ENCODE data around the gene MARCHF7. TPM values are rescaled to one million over a fixed set of nuclear protein-coding genes. Genes with fewer than 3 reads are reported as not detected.

Gene MARCHF7
- total RNA-seq, 1 experiment from 2014 or later: 38.3 TPM

GRCh38 chr2:159758686-159759085 lies 46.4 kb downstream of the MARCHF7 start:
- no peak overlapping the region for H3K4me2 ChIP-seq
- H3F3A ChIP-seq (ENCODE audit: insufficient read depth, low read depth): peaks cover 11% of the 10 kb centered on the region; the same call in 1 of the 2 replicates
- H4K20me1 ChIP-seq (ENCODE audit: insufficient read depth): peaks cover 14% of the 10 kb centered on the region; the same call in 1 of the 2 replicates
- no peak overlapping the region for H3K27ac ChIP-seq
- ChIA-PET CTCF (no interaction called here), POLR2A (ENCODE audit: unreplicated experiment) (no interaction called here)
- no peaks in the 10 kb centered on the region for H3K9me2 ChIP-seq (ENCODE audit: insufficient read depth)
- peaks cover 23% of the 10 kb centered on the region for H3K79me2 ChIP-seq (ENCODE audit: low read depth)
- TF ChIP-seq CTCF (conservative IDR thresholded peaks at IDR 0.05) (no peak), EZH2 (IDR thresholded peaks at IDR 0.05; ENCODE audit: low read depth) (no peak)
- no peaks in the 10 kb centered on the region for H3K9me3 ChIP-seq (ENCODE audit: insufficient read depth, low read depth)
- DNase-seq: peak in 1 of 2 experiments; percentile 87
- peaks cover 27% of the 10 kb centered on the region for H3K36me3 ChIP-seq (ENCODE audit: low read depth)
- no TSS peak for BruUV-seq (replicated peaks)
- intact Hi-C loops (cut with micrococcal nuclease; ENCODE audit: unreplicated experiment): no loop called here
- no peak overlapping the region for H3K4me3 ChIP-seq
- no peak overlapping the region for H2AFZ ChIP-seq
- H3K4me1 ChIP-seq (replicated peaks; ENCODE audit: insufficient read depth): peaks cover 14% of the 10 kb centered on the region; the same call in 1 of the 2 replicates
- H3K27me3 ChIP-seq (ENCODE audit: insufficient read depth, low read depth): no peaks in the 10 kb centered on the region

DNA sequence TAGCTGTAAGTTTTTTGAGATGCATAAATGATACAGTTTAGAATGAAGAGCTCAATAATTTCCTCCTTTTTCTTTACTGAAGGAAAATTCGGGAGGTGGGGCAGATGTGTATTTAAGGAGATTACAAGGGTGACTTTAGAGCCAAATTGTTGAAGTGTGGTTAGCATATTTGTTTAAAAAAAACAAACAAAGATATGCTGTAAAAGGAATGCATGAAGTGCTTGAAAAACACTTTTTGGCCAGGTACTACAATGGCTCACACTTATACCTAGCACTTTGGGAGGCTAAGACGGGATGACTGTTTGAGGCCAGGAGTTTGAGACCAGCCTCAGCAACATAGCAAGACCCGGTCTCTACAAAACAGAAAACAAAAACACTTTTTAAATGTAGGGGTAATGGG lies 47.3 kb downstream of the MARCHF7 start:
- ChIA-PET POLR2A (ENCODE audit: unreplicated experiment) (no interaction called here), CTCF (interaction anchor here (0.6 kb wide), 1 partner anchor 208 kb away, joined by 4 read pairs; no protein-coding TSS in a partner anchor)
- Histone ChIP-seq H3K4me3 (no peak overlapping the region), H3K9me2 (ENCODE audit: insufficient read depth) (no peaks in the 10 kb centered on the region), H3K27me3 (ENCODE audit: insufficient read depth, low read depth) (no peaks in the 10 kb centered on the region), H2AFZ (no peak overlapping the region), H3K27ac (no peak overlapping the region), H3K9me3 (ENCODE audit: insufficient read depth, low read depth) (no peaks in the 10 kb centered on the region), H3K79me2 (ENCODE audit: low read depth) (peaks cover 23% of the 10 kb centered on the region), H3F3A (ENCODE audit: insufficient read depth, low read depth) (peaks cover 11% of the 10 kb centered on the region; the same call in 1 of the 2 replicates), H3K4me2 (no peak overlapping the region), H3K36me3 (ENCODE audit: low read depth) (peaks cover 27% of the 10 kb centered on the region), H4K20me1 (ENCODE audit: insufficient read depth) (peaks cover 10% of the 10 kb centered on the region; the same call in 1 of the 2 replicates), H3K4me1 (replicated peaks; ENCODE audit: insufficient read depth) (peaks cover 14% of the 10 kb centered on the region; the same call in 1 of the 2 replicates)
- TF ChIP-seq CTCF (conservative IDR thresholded peaks at IDR 0.05) (no peak), EZH2 (IDR thresholded peaks at IDR 0.05; ENCODE audit: low read depth) (no peak)
- BruUV-seq (replicated peaks): no TSS peak
- intact Hi-C loops (cut with micrococcal nuclease; ENCODE audit: unreplicated experiment): no loop called here
- DNase-seq: no peak

DNA sequence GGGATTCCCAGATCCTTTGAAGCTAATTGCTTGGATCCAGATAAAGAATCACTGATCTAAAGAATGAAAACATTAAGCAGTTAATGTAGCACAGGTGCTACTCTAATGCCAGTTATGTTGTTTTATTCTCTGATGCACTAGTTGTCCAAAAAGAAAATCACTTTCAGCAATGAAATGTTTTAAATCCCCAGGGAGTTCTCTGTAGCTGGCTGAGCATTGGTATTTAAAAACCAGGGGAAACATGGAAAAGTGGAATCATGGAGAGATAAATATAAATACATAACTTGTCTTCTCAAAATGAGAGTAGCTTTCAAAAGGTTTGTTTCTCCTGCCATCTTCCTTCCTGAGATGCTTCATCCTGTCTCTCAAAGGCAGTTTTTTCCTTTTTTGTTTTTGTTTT lies 48.0 kb downstream of the MARCHF7 start:
- no peaks in the 10 kb centered on the region for H3K27me3 ChIP-seq (ENCODE audit: insufficient read depth, low read depth)
- H3F3A ChIP-seq (ENCODE audit: insufficient read depth, low read depth): peaks cover 3% of the 10 kb centered on the region; the same call in 1 of the 2 replicates
- no peaks in the 10 kb centered on the region for H3K9me3 ChIP-seq (ENCODE audit: insufficient read depth, low read depth)
- H3K4me1 ChIP-seq (replicated peaks; ENCODE audit: insufficient read depth): peaks cover 8% of the 10 kb centered on the region; the same call in 1 of the 2 replicates
- ChIA-PET POLR2A (ENCODE audit: unreplicated experiment) (no interaction called here), CTCF (no interaction called here)
- H3K4me2 ChIP-seq: no peak overlapping the region
- H3K36me3 ChIP-seq (ENCODE audit: low read depth): peaks cover 27% of the 10 kb centered on the region
- no peak for DNase-seq
- H3K4me3 ChIP-seq: no peak overlapping the region
- H3K27ac ChIP-seq: no peak overlapping the region
- TF ChIP-seq EZH2 (IDR thresholded peaks at IDR 0.05; ENCODE audit: low read depth) (no peak), CTCF (conservative IDR thresholded peaks at IDR 0.05) (no peak)
- no TSS peak for BruUV-seq (replicated peaks)
- intact Hi-C loops (cut with micrococcal nuclease; ENCODE audit: unreplicated experiment): no loop called here
- no peaks in the 10 kb centered on the region for H3K9me2 ChIP-seq (ENCODE audit: insufficient read depth)
- 0 out of 2 replicates have a peak, but pooled peaks cover 8% of the 10 kb centered on the region for H4K20me1 ChIP-seq (ENCODE audit: insufficient read depth)
- H3K79me2 ChIP-seq (ENCODE audit: low read depth): peaks cover 23% of the 10 kb centered on the region
- H2AFZ ChIP-seq: no peak overlapping the region

Data from PC-9 (cell line).